HCT116 (cell line): ENCODE measurements around the gene KIRREL3.

Source experiments
- POLR2AphosphoS5 ChIP-seq: IDR thresholded peaks from 2 replicates; pipeline ENCODE4 v1.6.1; 2011; ENCODE audit warnings: mild to moderate bottlenecking, low read depth, low read length, moderate library complexity
- TF ChIP-seq, protein P1 (sequence below), 3 experiments: fragments of 200-600 bp in 1 of 3; sonication (generic) in 1 of 3; IDR thresholded peaks in 2 of 3; conservative IDR thresholded peaks in 1 of 3; 2 replicates each; pipeline ENCODE4 v1.5.1; 2012 to 2017; ENCODE audit warnings: low read depth in 2 of 3, low read length in 2 of 3, antibody characterized with exemption in 1 of 3, borderline replicate concordance in 1 of 3, control low read depth in 1 of 3, mild to moderate bottlenecking in 1 of 3, mixed read lengths in 1 of 3, mixed run types in 1 of 3, moderate library complexity in 1 of 3; ENCODE audit not compliant: insufficient read depth in 1 of 3
- TF ChIP-seq, protein P2 (sequence below): IDR thresholded peaks from 2 replicates; pipeline ENCODE4 v1.6.1; 2012

DNA sequence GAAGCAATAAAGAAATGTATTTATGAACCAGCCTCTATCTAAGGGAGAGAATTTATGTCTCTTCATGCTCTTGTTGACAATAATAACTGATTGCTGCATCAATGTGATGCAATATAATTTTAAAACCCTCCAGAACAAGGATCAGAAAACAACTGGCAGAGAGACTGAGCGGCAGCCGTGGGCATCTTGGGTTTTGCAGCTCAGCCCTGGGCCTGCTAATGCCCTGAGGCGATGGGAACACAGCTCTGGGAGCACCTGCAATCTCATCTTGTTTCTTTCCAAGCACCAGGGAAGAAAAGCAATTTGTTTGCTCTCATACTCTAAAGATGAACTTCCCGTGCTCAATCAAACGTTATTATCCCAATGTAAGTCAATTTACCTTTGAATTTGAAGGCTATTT lies 399.4 kb downstream of the KIRREL3 start:
- TF ChIP-seq POLR2AphosphoS5: no peak
- TF ChIP-seq, protein P1, sequence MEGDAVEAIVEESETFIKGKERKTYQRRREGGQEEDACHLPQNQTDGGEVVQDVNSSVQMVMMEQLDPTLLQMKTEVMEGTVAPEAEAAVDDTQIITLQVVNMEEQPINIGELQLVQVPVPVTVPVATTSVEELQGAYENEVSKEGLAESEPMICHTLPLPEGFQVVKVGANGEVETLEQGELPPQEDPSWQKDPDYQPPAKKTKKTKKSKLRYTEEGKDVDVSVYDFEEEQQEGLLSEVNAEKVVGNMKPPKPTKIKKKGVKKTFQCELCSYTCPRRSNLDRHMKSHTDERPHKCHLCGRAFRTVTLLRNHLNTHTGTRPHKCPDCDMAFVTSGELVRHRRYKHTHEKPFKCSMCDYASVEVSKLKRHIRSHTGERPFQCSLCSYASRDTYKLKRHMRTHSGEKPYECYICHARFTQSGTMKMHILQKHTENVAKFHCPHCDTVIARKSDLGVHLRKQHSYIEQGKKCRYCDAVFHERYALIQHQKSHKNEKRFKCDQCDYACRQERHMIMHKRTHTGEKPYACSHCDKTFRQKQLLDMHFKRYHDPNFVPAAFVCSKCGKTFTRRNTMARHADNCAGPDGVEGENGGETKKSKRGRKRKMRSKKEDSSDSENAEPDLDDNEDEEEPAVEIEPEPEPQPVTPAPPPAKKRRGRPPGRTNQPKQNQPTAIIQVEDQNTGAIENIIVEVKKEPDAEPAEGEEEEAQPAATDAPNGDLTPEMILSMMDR (IDR thresholded peaks at IDR 0.05 in 2 of 3, conservative IDR thresholded peaks at IDR 0.05 in 1 of 3; ENCODE audit: borderline replicate concordance in 1 of 3, insufficient read depth in 1 of 3, low read depth in 2 of 3, low read length in 2 of 3): no peak
- TF ChIP-seq, protein P2, sequence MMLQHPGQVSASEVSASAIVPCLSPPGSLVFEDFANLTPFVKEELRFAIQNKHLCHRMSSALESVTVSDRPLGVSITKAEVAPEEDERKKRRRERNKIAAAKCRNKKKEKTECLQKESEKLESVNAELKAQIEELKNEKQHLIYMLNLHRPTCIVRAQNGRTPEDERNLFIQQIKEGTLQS: no peak
